ENCODE results near the gene DLD. TPM values are rescaled to one million over a fixed set of nuclear protein-coding genes. Genes with fewer than 3 reads are reported as not detected.

Gene DLD
- total and polyA plus RNA-seq, 2 of the 8 experiments (the other 6 are each of a cell fraction or from before 2014, with no cell fraction given): 63.7 to 88.5 TPM

GRCh38 chr7:107902381-107902780 lies 11.4 kb downstream of the DLD start:
- H3K4me2 ChIP-seq (ENCODE audit: insufficient read depth in 1 of 2, low read depth in 2 of 2, low read length in 2 of 2): peak overlapping the region in 1 of 2 experiments; percentile 47; a peak in 1 of 4 replicates
- FAIRE-seq (no peak), DNase-seq (ENCODE audit: low read depth in 1 of 2, low spot score in 2 of 2) (no peak)
- H2BK12ac ChIP-seq (ENCODE audit: low read depth, low read length): no peak overlapping the region
- no peak overlapping the region for H3K18ac ChIP-seq (ENCODE audit: extremely low read depth, low read length)
- no peaks in the 10 kb centered on the region for H3K9me3 ChIP-seq (ENCODE audit: insufficient read depth in 2 of 2, low read depth in 1 of 2, low read length in 1 of 2)
- no peaks in the 10 kb centered on the region for H3K27me3 ChIP-seq (replicated peaks in 1 of 4; ENCODE audit: control insufficient read depth in 3 of 4, extremely low read depth in 1 of 4, insufficient read depth in 3 of 4, low read length in 3 of 4)
- H2AK5ac ChIP-seq (ENCODE audit: low read depth, low read length): no peak overlapping the region
- H4K91ac ChIP-seq (replicated peaks; ENCODE audit: insufficient read length, low read length): no peak overlapping the region
- H2BK120ac ChIP-seq (replicated peaks; ENCODE audit: low read depth, low read length): no peak overlapping the region
- no peak overlapping the region for H3K23ac ChIP-seq (ENCODE audit: insufficient read length)
- no peak overlapping the region for H2BK5ac ChIP-seq (ENCODE audit: low read depth, low read length)
- H3K14ac ChIP-seq (ENCODE audit: insufficient read length): no peak overlapping the region
- H4K5ac ChIP-seq (ENCODE audit: insufficient read length, low read depth, low read length): no peak overlapping the region
- no peak for TF ChIP-seq SIN3A (conservative IDR thresholded peaks at IDR 0.05 in 1 of 2, IDR thresholded peaks at IDR 0.05 in 1 of 2; ENCODE audit: low read depth in 1 of 2, low read length in 2 of 2)
- TF ChIP-seq CTCF (IDR thresholded peaks at IDR 0.05; ENCODE audit: control extremely low read depth in 1 of 3, insufficient read depth in 1 of 3, low read depth in 1 of 3, low read length in 3 of 3): no peak
- peak; percentile 76 for TF ChIP-seq TEAD4 (IDR thresholded peaks at IDR 0.05; ENCODE audit: low read depth, low read length)
- no peak for TF ChIP-seq SIX5 (IDR thresholded peaks at IDR 0.05; ENCODE audit: low read depth, low read length)
- ChIA-PET POLR2A (ENCODE audit: partially characterized antibody) (no interaction called here), CTCF (ENCODE audit: partially characterized antibody) (interaction anchor here (1.8 kb wide), 1 partner anchor 23 kb away, joined by 4 read pairs; no protein-coding TSS in a partner anchor)
- no peak overlapping the region for H3K4me3 ChIP-seq (ENCODE audit: extremely low read depth in 1 of 4, insufficient read depth in 2 of 4, low read depth in 3 of 4, low read length in 4 of 4)
- peaks cover 2 to 3% of the 10 kb centered on the region in 2 experiments for H4K20me1 ChIP-seq (replicated peaks in 1 of 2; ENCODE audit: control insufficient read depth in 1 of 2, insufficient read depth in 2 of 2, low read length in 2 of 2)
- H3K79me1 ChIP-seq (ENCODE audit: low read depth, low read length): no peaks in the 10 kb centered on the region
- peaks cover 0 to 8% (median under 1%) of the 10 kb centered on the region in 4 experiments; a peak in 2 of 7 replicates for H3K4me1 ChIP-seq (replicated peaks in 1 of 4; ENCODE audit: control insufficient read depth in 3 of 4, insufficient read depth in 4 of 4, low read length in 3 of 4)
- no peaks in the 10 kb centered on the region for H3K23me2 ChIP-seq (ENCODE audit: low read depth, low read length)
- H3K9ac ChIP-seq (replicated peaks in 1 of 4; ENCODE audit: extremely low read depth in 1 of 4, low read depth in 3 of 4, low read length in 3 of 4): no peak overlapping the region
- no peak overlapping the region for H2BK15ac ChIP-seq (ENCODE audit: low read length)
- no peak overlapping the region for H4K8ac ChIP-seq (ENCODE audit: extremely low read depth, insufficient read depth, low read length)
- no peak overlapping the region for H2AFZ ChIP-seq (ENCODE audit: low read length)
- H3K27ac ChIP-seq (ENCODE audit: low read depth, low read length): no peak overlapping the region
- no peak overlapping the region for H2BK20ac ChIP-seq (ENCODE audit: low read length)
- H3K79me2 ChIP-seq (ENCODE audit: control insufficient read depth in 1 of 2, insufficient read depth in 2 of 2, low read length in 2 of 2): peaks cover 0 to 32% of the 10 kb centered on the region in 2 experiments; a peak in 2 of 4 replicates
- H3K36me3 ChIP-seq (ENCODE audit: control insufficient read depth in 2 of 4, insufficient read depth in 4 of 4, low read length in 3 of 4): peaks cover 7 to 42% (median 13%) of the 10 kb centered on the region in 4 experiments; a peak in 6 of 8 replicates
- no peak overlapping the region for H3K4ac ChIP-seq (replicated peaks; ENCODE audit: insufficient read length, low read depth, low read length)
- H3K56ac ChIP-seq (replicated peaks; ENCODE audit: insufficient read length, low read depth, low read length): no peak overlapping the region

All from H1 (cell line).